ENCODE data around the gene MTHFD2. TPM values are rescaled to one million over a fixed set of nuclear protein-coding genes. Genes with fewer than 3 reads are reported as not detected.

Gene MTHFD2
- total and polyA plus RNA-seq, 2 of the 8 experiments (the other 6 are each of a cell fraction or from before 2014, with no cell fraction given): 99.5 to 291 TPM

GRCh38 chr2:74253971-74254310 is 55.5 kb downstream of the MTHFD2 start:
- POLR2A ChIA-PET (ENCODE audit: partially characterized antibody): interaction anchor here (0.6 to 1.1 kb wide), 3 partner anchors 13 to 36 kb away, joined by 3 read pairs; no protein-coding TSS in a partner anchor
- H2BK15ac ChIP-seq (ENCODE audit: low read length): no peak overlapping the region
- TF ChIP-seq CHD1 (IDR thresholded peaks at IDR 0.05; ENCODE audit: low read depth, low read length): no peak

More at GRCh38 chr2:74253971-74254310, 55.5 kb downstream of the MTHFD2 start:
- no peak overlapping the region for H2BK120ac ChIP-seq (replicated peaks; ENCODE audit: low read depth, low read length)
- H2BK20ac ChIP-seq (ENCODE audit: low read length): no peak overlapping the region
- no peak overlapping the region for H2BK12ac ChIP-seq (ENCODE audit: low read depth, low read length)
- no peak overlapping the region for H4K8ac ChIP-seq (ENCODE audit: extremely low read depth, insufficient read depth, low read length)
- H4K20me1 ChIP-seq (replicated peaks in 1 of 2; ENCODE audit: control insufficient read depth in 1 of 2, insufficient read depth in 2 of 2, low read length in 2 of 2): no peaks in the 10 kb centered on the region
- no peaks in the 10 kb centered on the region for H3K79me1 ChIP-seq (ENCODE audit: low read depth, low read length)
- H3K14ac ChIP-seq (ENCODE audit: insufficient read length): no peak overlapping the region
- no peak overlapping the region for H3K4me2 ChIP-seq (ENCODE audit: insufficient read depth in 1 of 2, low read depth in 2 of 2, low read length in 2 of 2)
- H2BK5ac ChIP-seq (ENCODE audit: low read depth, low read length): no peak overlapping the region
- H2AFZ ChIP-seq (ENCODE audit: low read length): no peak overlapping the region
- H3K4me1 ChIP-seq (replicated peaks in 1 of 4; ENCODE audit: control insufficient read depth in 3 of 4, insufficient read depth in 4 of 4, low read length in 3 of 4): peaks cover 0 to 2% (median 0%) of the 10 kb centered on the region in 4 experiments; a peak in 1 of 7 replicates
- H3K79me2 ChIP-seq (ENCODE audit: control insufficient read depth in 1 of 2, insufficient read depth in 2 of 2, low read length in 2 of 2): no peaks in the 10 kb centered on the region
- H4K91ac ChIP-seq (replicated peaks; ENCODE audit: insufficient read length, low read length): no peak overlapping the region
- CTCF ChIA-PET (ENCODE audit: partially characterized antibody): interaction anchor here (1.2 to 1.7 kb wide), 3 partner anchors 10 to 82 kb away, joined by 3 to 6 read pairs (median 4); no protein-coding TSS in a partner anchor
- no peak overlapping the region for H4K5ac ChIP-seq (ENCODE audit: insufficient read length, low read depth, low read length)
- no peak overlapping the region for H3K9ac ChIP-seq (replicated peaks in 1 of 4; ENCODE audit: extremely low read depth in 1 of 4, low read depth in 3 of 4, low read length in 3 of 4)
- H3K27ac ChIP-seq (ENCODE audit: low read depth, low read length): no peak overlapping the region
- DNase-seq (ENCODE audit: low read depth in 1 of 2, low spot score in 2 of 2): no peak
- no peak overlapping the region for H3K56ac ChIP-seq (replicated peaks; ENCODE audit: insufficient read length, low read depth, low read length)
- H3K23ac ChIP-seq (ENCODE audit: insufficient read length): no peak overlapping the region
- H3K4me3 ChIP-seq (ENCODE audit: extremely low read depth in 1 of 4, insufficient read depth in 2 of 4, low read depth in 3 of 4, low read length in 4 of 4): no peak overlapping the region
- H3K18ac ChIP-seq (ENCODE audit: extremely low read depth, low read length): no peak overlapping the region
- H3K4ac ChIP-seq (replicated peaks; ENCODE audit: insufficient read length, low read depth, low read length): no peak overlapping the region
- WGBS, 2 experiments (ENCODE audit: extremely low coverage in 1 of 2, insufficient coverage in 1 of 2, insufficient read length in 1 of 2, insufficient replicate concordance in 2 of 2, low coverage in 1 of 2, low lambda C conversion rate in 2 of 2, missing lambda C conversion rate in 1 of 2): 78% methylated on average over 4 of the region's 4 CpGs; no CpG with 5 or more reads in 1 of the 2 experiments
- H2AK5ac ChIP-seq (ENCODE audit: low read depth, low read length): no peak overlapping the region
- H3K36me3 ChIP-seq (ENCODE audit: control insufficient read depth in 2 of 4, insufficient read depth in 4 of 4, low read length in 3 of 4): no peaks in the 10 kb centered on the region
- H3K27me3 ChIP-seq (replicated peaks in 1 of 4; ENCODE audit: control insufficient read depth in 3 of 4, extremely low read depth in 1 of 4, insufficient read depth in 3 of 4, low read length in 3 of 4): no peaks in the 10 kb centered on the region; a peak in 3 of 7 replicates
- FAIRE-seq: no peak
- no peaks in the 10 kb centered on the region for H3K9me3 ChIP-seq (ENCODE audit: insufficient read depth in 2 of 2, low read depth in 1 of 2, low read length in 1 of 2)
- H3K23me2 ChIP-seq (ENCODE audit: low read depth, low read length): no peaks in the 10 kb centered on the region
